Neuronal stem cell (in vitro differentiated cells): ENCODE measurements around the gene ANKRD36B.
"Not testable (repeated sequence)": the region's sequence is repeated elsewhere in the genome, so short reads cannot be mapped to it uniquely, and the experiment has no call there.

ENCODE experiments used
- DNase-seq: peaks from one replicate; pipeline ENCODE4 v3.0.0-alpha.2; 2013; ENCODE audit warnings: low spot score
- H2AFZ ChIP-seq: one replicate; pipeline ENCODE4 v1.6.1; 2013; ENCODE audit warnings: mild to moderate bottlenecking, low read length, inconsistent platforms
- H2AK5ac ChIP-seq: 2 replicates; pipeline ENCODE4 v1.6.1; 2013; ENCODE audit warnings: low read depth, mild to moderate bottlenecking, inconsistent platforms, low read length, moderate library complexity, mixed read lengths
- H2BK120ac ChIP-seq: 2 replicates; pipeline ENCODE4 v1.6.1; 2013; ENCODE audit warnings: low read depth, mild to moderate bottlenecking, inconsistent platforms, low read length, moderate library complexity, mixed read lengths
- H2BK12ac ChIP-seq: one replicate; pipeline ENCODE4 v1.6.1; 2013; ENCODE audit warnings: low read length, inconsistent platforms
- H2BK15ac ChIP-seq: 2 replicates; pipeline ENCODE4 v1.6.1; 2013; ENCODE audit warnings: mild to moderate bottlenecking, low read length, inconsistent platforms, mixed read lengths
- H2BK5ac ChIP-seq: one replicate; pipeline ENCODE4 v1.6.1; 2013; ENCODE audit warnings: inconsistent platforms, mild to moderate bottlenecking, low read length, moderate library complexity
- H3K14ac ChIP-seq: one replicate; pipeline ENCODE4 v1.6.1; 2013; ENCODE audit warnings: low read length, inconsistent platforms
- H3K18ac ChIP-seq: 2 replicates; pipeline ENCODE4 v1.6.1; 2013; ENCODE audit warnings: low read length, inconsistent platforms
- H3K23ac ChIP-seq: 2 replicates; pipeline ENCODE4 v1.6.1; 2013; ENCODE audit warnings: low read depth, mild to moderate bottlenecking, mixed read lengths, low read length, inconsistent platforms; ENCODE audit not compliant: poor library complexity
- H3K27ac ChIP-seq: replicated peaks from 3 replicates; pipeline ENCODE4 v1.5.1; 2013; ENCODE audit warnings: low read length, inconsistent platforms
- H3K27me3 ChIP-seq, 3 experiments: 2 replicates each; pipeline ENCODE4 v1.6.1; 2013; ENCODE audit warnings: low read length in 3 of 3, mild to moderate bottlenecking in 2 of 3, inconsistent platforms in 1 of 3, low read depth in 1 of 3, mixed read lengths in 1 of 3, moderate library complexity in 1 of 3; ENCODE audit not compliant: control insufficient read depth in 3 of 3, insufficient read depth in 3 of 3
- H3K36me3 ChIP-seq, 2 donors: replicated peaks in 1 of 2; 2 replicates each; pipeline ENCODE4 v1.6.1; 2013; ENCODE audit warnings: low read length in 2 of 2; ENCODE audit not compliant: control insufficient read depth in 2 of 2, insufficient read depth in 2 of 2
- H3K4ac ChIP-seq: 2 replicates; pipeline ENCODE4 v1.6.1; 2013; ENCODE audit warnings: inconsistent platforms, mild to moderate bottlenecking, low read length, moderate library complexity
- H3K4me1 ChIP-seq, 2 donors: 1 replicate in 1 of 2; 2 replicates in 1 of 2; pipeline ENCODE4 v1.6.1; 2013; ENCODE audit warnings: low read length in 2 of 2, low read depth in 1 of 2; ENCODE audit not compliant: control insufficient read depth in 2 of 2, insufficient read depth in 1 of 2
- H3K4me2 ChIP-seq: one replicate; pipeline ENCODE4 v1.6.1; 2013; ENCODE audit warnings: mild to moderate bottlenecking, low read length, inconsistent platforms; ENCODE audit not compliant: insufficient read depth, poor library complexity, severe bottlenecking
- H3K4me3 ChIP-seq, 2 donors: 2 replicates each; pipeline ENCODE4 v1.5.1; 2013; ENCODE audit warnings: low read length in 2 of 2, mild to moderate bottlenecking in 2 of 2, inconsistent platforms in 1 of 2, moderate library complexity in 1 of 2
- H3K79me1 ChIP-seq: one replicate; pipeline ENCODE4 v1.6.1; 2013; ENCODE audit warnings: low read depth, mild to moderate bottlenecking, inconsistent platforms, low read length, moderate library complexity
- H3K9ac ChIP-seq: one replicate; pipeline ENCODE4 v1.6.1; 2013; ENCODE audit warnings: mild to moderate bottlenecking, low read depth, low read length, inconsistent platforms; ENCODE audit not compliant: poor library complexity
- H3K9me3 ChIP-seq, 2 donors: replicated peaks in 1 of 2; 2 replicates each; pipeline versions ENCODE3 to v1.6.1; 2013; ENCODE audit warnings: low read length in 2 of 2, mild to moderate bottlenecking in 2 of 2, inconsistent platforms in 1 of 2, low read depth in 1 of 2, mixed read lengths in 1 of 2, moderate library complexity in 1 of 2; ENCODE audit not compliant: control insufficient read depth in 2 of 2, insufficient read depth in 1 of 2
- H4K8ac ChIP-seq: one replicate; pipeline ENCODE4 v1.6.1; 2013; ENCODE audit warnings: low read depth, mild to moderate bottlenecking, inconsistent platforms, low read length, moderate library complexity
- H4K91ac ChIP-seq: one replicate; pipeline ENCODE4 v1.6.1; 2013; ENCODE audit warnings: low read length, low read depth, mild to moderate bottlenecking, inconsistent platforms; ENCODE audit not compliant: poor library complexity
- WGBS, 2 donors: extraction: QIAGEN DNeasy Blood & Tissue Kit; methylation state at CpG; one replicate each; pipeline ENCODE4 v1.1.7; 2013; ENCODE audit warnings: missing lambda C conversion rate in 2 of 2, mixed read lengths in 1 of 2; ENCODE audit not compliant: insufficient read length in 2 of 2, insufficient replicate concordance in 1 of 2; ENCODE audit errors: extremely low coverage in 2 of 2; 5-methylcytosine and 5-hydroxymethylcytosine counted together

The ANKRD36B gene

DNA sequence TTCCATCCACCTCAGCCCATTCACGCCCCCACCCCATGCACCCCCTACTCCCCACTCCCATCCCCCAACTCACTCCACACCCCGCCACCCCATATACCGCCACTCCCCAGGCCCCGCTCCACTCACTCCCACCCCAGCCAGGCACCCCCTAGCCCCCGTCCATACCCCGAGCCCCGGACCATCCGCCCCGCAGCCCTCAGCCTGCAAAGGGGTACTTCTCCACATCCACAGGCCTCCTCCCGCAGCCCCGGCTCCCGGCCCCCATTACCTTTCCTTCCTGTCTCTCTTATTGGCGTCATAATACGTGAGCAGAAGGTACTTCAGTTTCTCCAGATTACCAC lies 450 bp downstream of the ANKRD36B start:
- H3K9ac ChIP-seq, H2BK120ac ChIP-seq, H3K79me1 ChIP-seq, H3K14ac ChIP-seq, H2BK15ac ChIP-seq, DNase-seq, H4K91ac ChIP-seq, H3K27me3 ChIP-seq, H2BK5ac ChIP-seq, H3K4me1 ChIP-seq, H3K18ac ChIP-seq, H3K9me3 ChIP-seq, H4K8ac ChIP-seq, H3K36me3 ChIP-seq, H2BK12ac ChIP-seq, H3K4ac ChIP-seq, H3K23ac ChIP-seq, H2AK5ac ChIP-seq: not testable (repeated sequence)
- no CpG with 5 or more reads among the region's 14 CpGs for WGBS, 2 donors
- Histone ChIP-seq H2AFZ (peak overlapping the region; percentile 88), H3K4me3 (peak overlapping the region; percentile 66 to 85), H3K27ac (peak overlapping the region; percentile 46), H3K4me2 (peak overlapping the region; percentile 43)

GRCh38 chr2:97565674-97566073 lies 24.0 kb downstream of the ANKRD36B start:
- not testable (repeated sequence) for DNase-seq, H4K8ac ChIP-seq, H3K14ac ChIP-seq, H3K23ac ChIP-seq, H3K9ac ChIP-seq, H2BK5ac ChIP-seq, H2BK12ac ChIP-seq, H2AK5ac ChIP-seq, H3K18ac ChIP-seq, H2AFZ ChIP-seq, H4K91ac ChIP-seq, H3K27ac ChIP-seq, H2BK15ac ChIP-seq, H3K4me1 ChIP-seq, H3K4me2 ChIP-seq, H3K27me3 ChIP-seq, H3K36me3 ChIP-seq, H3K9me3 ChIP-seq, H3K4ac ChIP-seq, H3K4me3 ChIP-seq, H3K79me1 ChIP-seq, H2BK120ac ChIP-seq
- no CpG with 5 or more reads among the region's 3 CpGs for WGBS, 2 donors

DNA sequence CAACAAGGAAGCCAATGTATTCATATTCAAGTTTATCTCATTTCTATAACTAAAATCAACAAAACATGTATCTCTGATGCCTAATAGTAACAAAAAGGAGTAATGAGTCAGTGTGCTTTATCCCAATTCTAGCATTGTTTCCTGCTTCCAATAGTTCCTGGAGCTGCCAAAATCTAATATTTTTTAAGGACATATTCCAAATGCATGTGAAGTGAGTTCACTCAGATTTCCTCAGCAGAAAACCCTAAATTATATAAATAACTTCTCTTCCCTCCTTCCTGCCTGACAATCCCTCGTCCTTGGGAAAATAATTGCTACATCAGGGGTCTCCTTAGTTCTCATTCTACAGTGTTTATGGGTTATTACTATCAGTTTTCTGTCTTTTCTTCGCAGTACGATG lies 37.3 kb downstream of the ANKRD36B start:
- peaks cover 3 to 66% of the 10 kb centered on the region in 2 donors for H3K36me3 ChIP-seq
- not testable (repeated sequence) for H3K9ac ChIP-seq, H3K9me3 ChIP-seq, H3K4ac ChIP-seq, H3K4me2 ChIP-seq, H4K8ac ChIP-seq, H3K18ac ChIP-seq, H3K23ac ChIP-seq, H3K27ac ChIP-seq, H2AFZ ChIP-seq, H2BK15ac ChIP-seq, H2AK5ac ChIP-seq, H4K91ac ChIP-seq, H3K27me3 ChIP-seq, DNase-seq, H3K4me1 ChIP-seq, H2BK5ac ChIP-seq, H3K14ac ChIP-seq, H2BK12ac ChIP-seq, H3K4me3 ChIP-seq, H2BK120ac ChIP-seq, H3K79me1 ChIP-seq
- WGBS, 2 donors: no CpG with 5 or more reads among the region's 3 CpGs

DNA sequence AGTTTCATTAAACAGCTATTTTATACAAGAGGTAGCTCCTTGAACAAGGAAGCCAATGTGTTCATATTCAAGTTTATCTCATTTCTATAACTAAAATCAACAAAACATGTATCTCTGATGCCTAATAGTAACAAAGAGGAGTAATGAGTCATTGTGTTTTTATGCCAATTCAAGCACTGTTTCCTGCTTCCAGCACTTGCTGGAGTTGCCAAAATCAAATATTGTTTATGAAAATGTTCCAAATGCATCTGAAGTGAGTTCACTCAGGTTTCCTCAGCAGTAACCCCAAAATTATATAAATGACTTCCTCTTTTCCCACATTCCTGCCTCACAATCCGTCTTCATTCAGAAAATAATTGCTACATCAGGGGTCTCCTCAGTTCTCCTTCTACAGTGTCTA lies 39.2 kb downstream of the ANKRD36B start:
- not testable (repeated sequence) for DNase-seq, H3K79me1 ChIP-seq, H4K91ac ChIP-seq, H2AK5ac ChIP-seq, H3K9ac ChIP-seq, H3K9me3 ChIP-seq, H4K8ac ChIP-seq, H3K18ac ChIP-seq, H2BK15ac ChIP-seq, H2AFZ ChIP-seq, H3K23ac ChIP-seq, H3K27me3 ChIP-seq, H2BK120ac ChIP-seq, H3K4me1 ChIP-seq, H3K4me2 ChIP-seq, H3K27ac ChIP-seq, H2BK5ac ChIP-seq, H2BK12ac ChIP-seq, H3K4me3 ChIP-seq, H3K4ac ChIP-seq, H3K14ac ChIP-seq
- WGBS, 2 donors: no CpG with 5 or more reads among the region's 1 CpG
- peaks cover 3 to 72% of the 10 kb centered on the region in 2 donors for H3K36me3 ChIP-seq
